Loucy (cell line): Measurements from ENCODE around the gene IGFBP5.

ENCODE experiments used
- EZH2phosphoT487 ChIP-seq: fragments of 200-600 bp; IDR thresholded peaks from 2 replicates; pipeline ENCODE4 v1.6.1; 2018; ENCODE audit warnings: antibody characterized with exemption, mild to moderate bottlenecking, moderate library complexity, borderline replicate concordance
- TF ChIP-seq, protein P1 (sequence below): fragments of 200-600 bp; sonication (generic); conservative IDR thresholded peaks from 2 replicates; pipeline ENCODE4 v1.5.1; 2014; ENCODE audit warnings: mild to moderate bottlenecking, antibody characterized with exemption, low read length

DNA sequence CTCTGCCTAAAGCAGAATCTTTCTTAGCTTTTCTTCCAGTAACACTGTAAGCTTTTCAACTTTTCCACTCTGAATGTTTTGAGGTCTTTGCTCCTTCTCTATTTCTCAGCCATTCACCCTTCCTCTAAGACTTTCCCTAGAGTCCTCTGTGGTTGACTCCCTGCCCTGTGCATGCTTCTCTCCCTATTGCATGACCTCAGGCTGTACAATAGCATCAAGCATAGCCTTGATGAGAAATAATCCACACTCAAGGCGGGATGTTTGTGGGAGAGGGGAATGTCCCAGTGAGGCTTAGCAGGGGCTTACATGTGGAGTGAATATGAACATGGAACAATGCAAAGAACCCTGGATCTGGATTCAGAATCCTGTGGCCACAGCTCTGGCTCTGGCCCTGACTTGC, 48.4 kb upstream of the IGFBP5 start:
- TF ChIP-seq, protein P1, sequence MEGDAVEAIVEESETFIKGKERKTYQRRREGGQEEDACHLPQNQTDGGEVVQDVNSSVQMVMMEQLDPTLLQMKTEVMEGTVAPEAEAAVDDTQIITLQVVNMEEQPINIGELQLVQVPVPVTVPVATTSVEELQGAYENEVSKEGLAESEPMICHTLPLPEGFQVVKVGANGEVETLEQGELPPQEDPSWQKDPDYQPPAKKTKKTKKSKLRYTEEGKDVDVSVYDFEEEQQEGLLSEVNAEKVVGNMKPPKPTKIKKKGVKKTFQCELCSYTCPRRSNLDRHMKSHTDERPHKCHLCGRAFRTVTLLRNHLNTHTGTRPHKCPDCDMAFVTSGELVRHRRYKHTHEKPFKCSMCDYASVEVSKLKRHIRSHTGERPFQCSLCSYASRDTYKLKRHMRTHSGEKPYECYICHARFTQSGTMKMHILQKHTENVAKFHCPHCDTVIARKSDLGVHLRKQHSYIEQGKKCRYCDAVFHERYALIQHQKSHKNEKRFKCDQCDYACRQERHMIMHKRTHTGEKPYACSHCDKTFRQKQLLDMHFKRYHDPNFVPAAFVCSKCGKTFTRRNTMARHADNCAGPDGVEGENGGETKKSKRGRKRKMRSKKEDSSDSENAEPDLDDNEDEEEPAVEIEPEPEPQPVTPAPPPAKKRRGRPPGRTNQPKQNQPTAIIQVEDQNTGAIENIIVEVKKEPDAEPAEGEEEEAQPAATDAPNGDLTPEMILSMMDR, result no peak
- no peak for TF ChIP-seq EZH2phosphoT487
